Right cardiac atrium (tissue), 5 donors: ENCODE data around the gene TM4SF20. TPM values are rescaled to one million over a fixed set of nuclear protein-coding genes. Genes with fewer than 3 reads are reported as not detected.

Experiments
- ATAC-seq, 2 donors: fragments of 200-7000 bp; cut with Tn5 transposase; one replicate each; pipeline versions ENCODE4 v1.8.0 to v1.9.1; 2020; ENCODE audit warnings: moderate library complexity in 2 of 2, mild to moderate bottlenecking in 1 of 2
- DNase-seq, 3 donors: peaks; one replicate each; pipeline ENCODE4 v3.0.0-alpha.2; 2020
- H3K27ac ChIP-seq: one replicate; pipeline ENCODE4 v1.5.1; 2013; ENCODE audit warnings: mild to moderate bottlenecking, low read length, control low read depth, moderate library complexity
- H3K27me3 ChIP-seq: one replicate; pipeline ENCODE4 v1.6.1; 2013; ENCODE audit not compliant: control insufficient read depth, insufficient read depth
- H3K4me1 ChIP-seq: one replicate; pipeline ENCODE4 v1.6.1; 2013; ENCODE audit warnings: low read length; ENCODE audit not compliant: control insufficient read depth, insufficient read depth
- H3K4me3 ChIP-seq: one replicate; pipeline ENCODE4 v1.5.1; 2013; ENCODE audit warnings: low read length, control low read depth
- H3K9me3 ChIP-seq: one replicate; pipeline ENCODE4 v1.6.1; 2013; ENCODE audit warnings: low read length; ENCODE audit not compliant: control insufficient read depth
- WGBS: extraction: QIAGEN DNeasy Blood & Tissue Kit; methylation state at CpG from one replicate; pipeline ENCODE4 v1.1.7; 2013; 5-methylcytosine and 5-hydroxymethylcytosine counted together
- intact Hi-C, 4 donors: fragments of 100-400 bp; cut with DNase I; formaldehyde crosslinking; loops; one replicate each; pipeline versions ENCODE4 v1.11.0 to v1.14.0; 2022 to 2023
- polyA plus RNA-seq: library from polyadenylated mRNA; stranded (reverse); fragments of 200-250 nt; gene quantifications from one replicate; pipeline ENCODE4 v1.2.3, GENCODE V29; 2013
- total RNA-seq, 4 donors: library from RNA; stranded (reverse); fragmentation: NEBNext Ultra II Directional; extraction: Animal tissue kit (Norgen Biotek cat#: 25700); gene quantifications; one replicate each; pipeline ENCODE4 v1.2.1, GENCODE V29; 2021
- donor health status: healthy with polysubstance abuse.
- donor health status: DM: no; HTN: yes; CAD: no.
- donor health status: DM: no; HTN: no; CAD: no.
- donor health status: DM: no; HTN: yes; CAD: no; lungs with severe emphysema.
- donor health status: DM: yes; HTN: yes; CAD: no.

The TM4SF20 gene
- total and polyA plus RNA-seq, 5 donors, result not detected

GRCh38 chr2:227411320-227411989 is 32.3 kb upstream of the TM4SF20 start:
- no peak for ATAC-seq
- intact Hi-C loops, result no loop called here
- H3K4me1 ChIP-seq, result peaks cover 4% of the 10 kb centered on the region

GRCh38 chr2:227410191-227410590 is 31.1 kb upstream of the TM4SF20 start:
- intact Hi-C loops, result no loop called here
- WGBS, result 81% methylated on average over 3 of the region's 3 CpGs
- H3K4me1 ChIP-seq, result peaks cover 2% of the 10 kb centered on the region
- no peaks in the 10 kb centered on the region for H3K9me3 ChIP-seq
- ATAC-seq, result no peak
- no peaks in the 10 kb centered on the region for H3K27me3 ChIP-seq
- no peak overlapping the region for H3K4me3 ChIP-seq
- no peak overlapping the region for H3K27ac ChIP-seq
- DNase-seq, result no peak

More at GRCh38 chr2:227411320-227411989, 32.3 kb upstream of the TM4SF20 start:
- H3K4me3 ChIP-seq, result no peak overlapping the region
- no peak overlapping the region for H3K27ac ChIP-seq
- no peak for DNase-seq
- H3K9me3 ChIP-seq, result no peaks in the 10 kb centered on the region
- H3K27me3 ChIP-seq, result no peaks in the 10 kb centered on the region
- 94% methylated on average over 9 of the region's 9 CpGs for WGBS

DNA sequence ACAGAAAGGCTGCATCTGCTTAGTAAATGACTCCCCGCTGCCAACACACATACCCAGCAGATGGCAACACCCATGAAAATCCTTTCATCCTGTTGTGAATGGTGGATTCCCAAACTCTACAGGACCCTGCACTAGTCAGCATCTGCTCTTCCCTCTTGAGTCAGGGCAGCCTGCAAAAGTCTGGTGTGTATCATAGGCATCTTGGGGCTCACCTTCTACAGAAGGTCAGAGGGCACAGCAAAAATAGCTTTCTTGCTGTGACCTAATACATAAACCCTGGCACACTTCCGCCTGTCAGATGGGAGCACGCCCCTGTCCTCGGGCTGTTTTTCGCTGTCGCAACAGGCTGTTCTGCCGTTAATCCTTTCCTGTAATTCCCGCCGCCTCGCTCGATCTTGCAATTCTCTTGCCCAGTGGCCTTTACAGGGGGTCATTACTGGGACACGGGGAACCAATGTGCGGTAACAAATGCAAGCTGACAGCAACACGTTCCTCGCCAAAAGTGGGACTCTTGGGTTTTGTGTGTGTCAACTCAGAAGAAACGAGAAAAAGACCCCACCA is 28.6 kb upstream of the TM4SF20 start:
- Histone ChIP-seq H3K27me3 (no peaks in the 10 kb centered on the region), H3K9me3 (no peaks in the 10 kb centered on the region), H3K4me1 (peaks cover 2% of the 10 kb centered on the region), H3K27ac (no peak overlapping the region), H3K4me3 (no peak overlapping the region)
- peak; percentile 71 to 84 (median 80) for DNase-seq
- ATAC-seq, result peak; percentile 31 to 39
- 74% methylated on average over 16 of the region's 16 CpGs for WGBS
- intact Hi-C loops, result loop anchor here (5.0 to 10.0 kb wide), 3 partner anchors 67 to 360 kb away; partner anchors contain the start of gene AGFG1 (in 2 of the 4)

DNA sequence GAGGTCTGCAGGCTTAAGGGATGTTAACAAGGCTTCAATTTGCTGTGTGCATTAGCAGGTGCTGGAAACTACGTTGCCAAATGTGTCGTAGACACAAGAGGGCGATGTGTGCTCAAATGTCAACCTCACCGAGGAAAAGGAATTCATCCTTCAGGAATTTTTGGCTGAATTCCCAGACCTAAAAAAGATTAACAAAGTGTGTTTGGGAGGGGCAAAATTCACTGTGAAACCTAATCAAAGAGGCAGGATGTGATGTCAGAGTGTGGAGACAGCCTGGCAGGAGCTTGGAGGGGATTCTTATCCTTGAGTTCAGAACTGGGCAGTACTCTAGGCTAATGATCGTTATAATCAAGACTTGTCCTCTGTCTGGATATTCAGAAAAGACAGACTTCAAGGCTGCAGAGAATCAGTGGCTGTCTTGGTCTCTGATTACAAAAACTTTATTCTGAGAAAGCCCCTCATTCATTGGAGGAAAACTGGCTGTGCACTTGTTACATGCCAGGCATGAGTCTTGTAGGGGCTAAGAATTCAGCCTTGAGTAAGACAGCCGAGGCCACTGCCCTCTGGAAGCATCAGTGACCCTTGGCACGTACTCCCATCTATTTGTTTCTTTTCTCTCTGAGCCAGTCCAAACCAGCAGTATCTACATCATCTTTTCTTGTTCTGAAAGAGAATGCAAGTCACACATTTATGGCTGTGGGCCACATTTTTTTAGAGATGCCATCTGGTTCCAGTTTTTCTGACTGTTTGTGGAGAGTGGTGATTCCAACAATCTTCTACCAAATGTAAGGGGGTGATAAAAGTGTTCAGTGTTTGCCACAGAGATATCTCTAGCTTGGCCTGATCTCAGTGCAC is 27.3 kb upstream of the TM4SF20 start:
- H3K27ac ChIP-seq, result peak overlapping the region; percentile 89
- intact Hi-C loops, result loop anchor here (5.0 to 10.0 kb wide), 3 partner anchors 68 to 361 kb away; partner anchors contain the start of gene AGFG1 (in 2 of the 4)
- ATAC-seq, result peak; percentile 94 to 97
- no peak overlapping the region for H3K4me3 ChIP-seq
- 6% methylated on average over 7 of the region's 7 CpGs for WGBS
- no peaks in the 10 kb centered on the region for H3K27me3 ChIP-seq
- DNase-seq, result peak; percentile 61 to 80 (median 62)
- peaks cover 2% of the 10 kb centered on the region for H3K4me1 ChIP-seq
- no peaks in the 10 kb centered on the region for H3K9me3 ChIP-seq

DNA sequence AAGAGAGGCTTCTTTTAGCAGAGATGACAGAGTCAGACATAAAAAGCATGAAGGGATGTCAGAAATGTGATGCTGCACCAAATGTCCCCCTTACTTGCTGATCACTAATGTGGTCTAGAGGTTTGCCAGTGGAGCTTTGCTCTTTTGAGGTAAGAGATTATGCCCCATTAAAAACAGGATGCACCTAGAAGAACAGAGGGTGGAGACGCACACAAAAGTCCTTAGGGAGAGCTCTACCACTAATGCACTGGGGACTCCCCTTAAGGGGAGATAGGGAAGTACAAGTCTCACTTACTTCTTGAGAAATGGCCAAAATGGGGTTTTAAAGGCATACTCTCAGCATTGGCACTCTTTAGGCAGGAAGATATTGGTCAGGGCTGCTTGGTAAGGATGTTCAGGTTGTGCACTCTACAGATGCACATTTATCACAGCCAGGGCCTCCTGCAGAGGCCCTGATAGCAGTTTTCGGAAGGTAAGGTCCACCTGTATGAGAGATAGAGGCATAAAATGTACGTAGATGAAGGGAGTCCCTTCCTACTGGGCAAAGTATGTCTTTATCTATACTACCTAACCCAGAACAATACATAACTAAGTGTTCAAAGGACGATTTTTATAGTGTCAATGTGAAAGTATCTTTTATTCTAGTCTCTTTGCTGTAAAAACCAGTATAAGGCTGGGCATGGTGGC is 25.6 kb upstream of the TM4SF20 start:
- ATAC-seq, result no peak
- Histone ChIP-seq H3K4me3 (no peak overlapping the region), H3K27ac (no peak overlapping the region), H3K9me3 (no peaks in the 10 kb centered on the region), H3K27me3 (no peaks in the 10 kb centered on the region), H3K4me1 (peaks cover 2% of the 10 kb centered on the region)
- intact Hi-C loops, result loop anchor here (5.0 to 10.0 kb wide), 3 partner anchors 70 to 363 kb away; partner anchors contain the start of gene AGFG1 (in 2 of the 4)
- DNase-seq, result no peak
- 78% methylated on average over 4 of the region's 4 CpGs for WGBS

DNA sequence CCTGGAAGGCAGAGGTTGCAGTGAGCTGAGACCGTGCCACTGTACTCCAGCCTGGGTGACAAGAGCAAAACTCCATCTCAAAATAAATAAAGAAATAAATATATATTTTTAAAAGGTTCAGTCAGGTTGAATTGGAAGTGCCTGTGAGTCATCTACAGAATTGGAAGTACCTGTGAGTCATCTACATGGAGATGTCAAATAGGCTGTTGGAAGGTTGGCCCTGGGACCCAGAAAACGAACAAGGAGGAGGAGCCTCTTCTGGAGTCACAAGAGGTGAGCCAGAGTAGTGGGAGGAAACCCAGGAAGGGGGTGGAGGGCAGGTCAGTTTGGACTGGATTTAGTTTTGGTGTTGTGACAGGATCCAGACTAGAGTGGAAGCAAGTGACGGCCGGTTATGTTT is 23.9 kb upstream of the TM4SF20 start:
- no peak for ATAC-seq
- Histone ChIP-seq H3K9me3 (no peaks in the 10 kb centered on the region), H3K27ac (no peak overlapping the region), H3K4me3 (no peak overlapping the region), H3K27me3 (no peaks in the 10 kb centered on the region), H3K4me1 (peaks cover 2% of the 10 kb centered on the region)
- intact Hi-C loops, result loop anchor here in 2 of 4 donors (10.0 kb wide), 2 partner anchors 72 to 352 kb away; partner anchors contain the start of gene AGFG1 (in 2 of the 2)
- DNase-seq, result no peak
- WGBS, result 57% methylated on average over 4 of the region's 4 CpGs

- ATAC-seq (no peak), DNase-seq (no peak)
- Histone ChIP-seq H3K27me3 (no peaks in the 10 kb centered on the region), H3K27ac (no peak overlapping the region), H3K4me1 (no peaks in the 10 kb centered on the region), H3K9me3 (no peaks in the 10 kb centered on the region), H3K4me3 (no peak overlapping the region)
- intact Hi-C loops, result loop anchor here in 2 of 4 donors (10.0 kb wide), 2 partner anchors 72 to 352 kb away; partner anchors contain the start of gene AGFG1 (in 2 of the 2)
Observed at GRCh38 chr2:227402321-227402720, 23.2 kb upstream of the TM4SF20 start.

- ATAC-seq (no peak), DNase-seq (no peak)
- Histone ChIP-seq H3K27ac (no peak overlapping the region), H3K4me3 (no peak overlapping the region), H3K27me3 (no peaks in the 10 kb centered on the region), H3K4me1 (no peaks in the 10 kb centered on the region), H3K9me3 (no peaks in the 10 kb centered on the region)
- WGBS, result 79% methylated on average over 2 of the region's 2 CpGs
- intact Hi-C loops, result loop anchor here in 2 of 4 donors (10.0 kb wide), 2 partner anchors 73 to 353 kb away; partner anchors contain the start of gene AGFG1 (in 2 of the 2)
Observed at GRCh38 chr2:227401550-227401949, 22.4 kb upstream of the TM4SF20 start.

DNA sequence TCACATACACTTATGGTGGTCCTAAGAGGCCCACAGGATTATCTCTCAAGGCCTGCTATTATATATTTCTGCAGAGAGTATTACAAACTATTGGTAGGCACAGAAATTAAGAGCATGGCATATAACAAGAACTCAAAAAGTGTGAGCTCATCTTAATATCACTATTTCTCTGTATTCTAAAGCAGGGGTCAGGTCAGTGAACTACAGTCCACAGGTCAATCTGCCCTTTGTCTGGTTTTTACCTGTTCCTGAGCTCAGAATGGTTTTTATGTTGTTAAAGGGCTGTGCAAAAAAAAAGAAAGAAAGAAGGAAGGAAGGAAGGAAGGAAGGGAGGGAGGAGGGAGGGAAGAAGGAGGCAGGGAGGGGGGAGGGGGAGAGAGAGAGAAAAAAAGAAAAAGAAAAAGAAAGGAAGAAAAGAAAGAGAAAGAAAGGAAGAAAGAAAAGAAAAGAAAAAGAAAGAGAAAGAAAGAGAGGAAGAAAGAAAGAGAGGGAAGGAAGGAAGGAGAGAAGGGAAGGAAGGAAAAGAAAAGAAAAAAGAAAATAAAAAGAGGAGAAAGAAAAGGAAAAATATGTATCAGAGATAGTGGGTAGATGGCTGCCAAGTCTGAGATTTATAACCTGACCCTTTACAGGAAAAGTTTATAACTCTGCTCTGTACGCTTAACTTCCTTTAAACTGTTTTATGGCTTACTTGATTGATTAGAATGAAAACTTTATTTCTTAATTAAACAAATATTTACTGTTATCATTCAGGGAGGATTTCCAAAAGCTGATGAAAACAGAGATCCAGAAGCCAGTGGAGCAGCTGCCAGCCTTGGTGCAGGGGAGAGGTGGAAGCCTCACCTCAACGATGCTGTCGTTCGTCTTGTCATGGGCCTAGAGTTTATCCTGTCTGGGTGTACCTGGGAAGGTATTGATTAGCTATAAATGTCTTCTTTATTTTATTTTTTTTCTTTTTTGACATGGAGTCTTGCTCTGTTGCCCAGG is 19.9 kb upstream of the TM4SF20 start:
- Histone ChIP-seq H3K27me3 (no peaks in the 10 kb centered on the region), H3K27ac (no peak overlapping the region), H3K9me3 (no peaks in the 10 kb centered on the region), H3K4me3 (no peak overlapping the region), H3K4me1 (no peaks in the 10 kb centered on the region)
- 66% methylated on average over 4 of the region's 4 CpGs for WGBS
- intact Hi-C loops, result no loop called here
- no peak for DNase-seq
- no peak for ATAC-seq
